ENCODE measurements around the gene VDAC1.
"Not testable (repeated sequence)": the region's sequence is repeated elsewhere in the genome, so short reads cannot be mapped to it uniquely, and the experiment has no call there.

The VDAC1 gene

DNA sequence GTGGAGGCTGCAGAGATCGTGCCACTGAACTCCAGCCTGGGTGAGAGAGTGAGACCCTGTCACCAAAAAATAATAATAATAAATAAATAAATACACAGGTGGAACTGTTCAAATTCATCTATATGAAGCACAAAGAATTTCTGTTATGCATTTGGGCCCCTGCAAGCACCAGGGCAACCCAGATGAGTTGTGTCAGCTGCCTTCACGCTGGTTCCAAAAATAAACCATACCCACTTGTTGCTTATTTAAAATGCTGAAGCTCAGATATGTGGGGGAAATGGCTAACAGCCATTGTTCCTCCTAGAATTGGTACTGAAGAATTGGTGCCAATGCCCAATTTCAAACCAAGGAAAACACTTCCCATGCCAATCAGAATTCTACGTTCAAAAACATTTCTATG lies 25.8 kb downstream of the VDAC1 start:
- no peak for DNase-seq (ENCODE audit: extremely low read depth, low read depth)
- H3K4me3 ChIP-seq (replicated peaks; ENCODE audit: low read depth, low read length) = no peak overlapping the region
- TF ChIP-seq, protein P1, sequence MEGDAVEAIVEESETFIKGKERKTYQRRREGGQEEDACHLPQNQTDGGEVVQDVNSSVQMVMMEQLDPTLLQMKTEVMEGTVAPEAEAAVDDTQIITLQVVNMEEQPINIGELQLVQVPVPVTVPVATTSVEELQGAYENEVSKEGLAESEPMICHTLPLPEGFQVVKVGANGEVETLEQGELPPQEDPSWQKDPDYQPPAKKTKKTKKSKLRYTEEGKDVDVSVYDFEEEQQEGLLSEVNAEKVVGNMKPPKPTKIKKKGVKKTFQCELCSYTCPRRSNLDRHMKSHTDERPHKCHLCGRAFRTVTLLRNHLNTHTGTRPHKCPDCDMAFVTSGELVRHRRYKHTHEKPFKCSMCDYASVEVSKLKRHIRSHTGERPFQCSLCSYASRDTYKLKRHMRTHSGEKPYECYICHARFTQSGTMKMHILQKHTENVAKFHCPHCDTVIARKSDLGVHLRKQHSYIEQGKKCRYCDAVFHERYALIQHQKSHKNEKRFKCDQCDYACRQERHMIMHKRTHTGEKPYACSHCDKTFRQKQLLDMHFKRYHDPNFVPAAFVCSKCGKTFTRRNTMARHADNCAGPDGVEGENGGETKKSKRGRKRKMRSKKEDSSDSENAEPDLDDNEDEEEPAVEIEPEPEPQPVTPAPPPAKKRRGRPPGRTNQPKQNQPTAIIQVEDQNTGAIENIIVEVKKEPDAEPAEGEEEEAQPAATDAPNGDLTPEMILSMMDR (IDR thresholded peaks at IDR 0.05; ENCODE audit: low read depth, low read length, missing control alignments) = no peak

GRCh38 chr5:133977858-133978257 lies 26.9 kb downstream of the VDAC1 start:
- no peak overlapping the region for H3K4me3 ChIP-seq (replicated peaks; ENCODE audit: low read depth, low read length)
- no peak for DNase-seq (ENCODE audit: extremely low read depth, low read depth)
- TF ChIP-seq, protein P1 (IDR thresholded peaks at IDR 0.05; ENCODE audit: low read depth, low read length, missing control alignments) = no peak

GRCh38 chr5:133977161-133977787 lies 27.5 kb downstream of the VDAC1 start:
- H3K4me3 ChIP-seq (replicated peaks; ENCODE audit: low read depth, low read length) = no peak overlapping the region
- TF ChIP-seq, protein P1 (IDR thresholded peaks at IDR 0.05; ENCODE audit: low read depth, low read length, missing control alignments) = no peak
- no peak for DNase-seq (ENCODE audit: extremely low read depth, low read depth)

GRCh38 chr5:133975546-133975945 lies 29.2 kb downstream of the VDAC1 start:
- not testable (repeated sequence) for DNase-seq (ENCODE audit: extremely low read depth, low read depth); H3K4me3 ChIP-seq (replicated peaks; ENCODE audit: low read depth, low read length)

DNA sequence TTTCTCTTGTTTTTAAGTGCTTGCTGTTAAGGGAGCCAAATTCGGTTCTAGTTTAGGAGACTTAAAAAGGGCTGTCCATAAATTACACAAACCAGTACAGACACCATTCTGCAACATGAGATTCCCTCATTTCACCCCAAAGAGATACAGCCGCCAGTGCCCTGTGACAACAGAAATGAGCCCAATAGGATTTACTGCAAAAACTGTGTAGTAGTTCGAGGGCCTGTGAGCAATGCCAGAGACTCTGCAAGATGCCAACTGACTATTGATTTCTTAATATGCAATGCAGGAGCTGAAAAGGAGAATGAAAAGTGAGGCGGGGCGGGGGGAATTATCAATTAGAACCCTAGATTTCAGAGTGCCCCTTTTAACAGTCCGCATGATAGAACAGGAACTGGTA lies 30.6 kb downstream of the VDAC1 start:
- no peak for DNase-seq (ENCODE audit: extremely low read depth, low read depth)
- TF ChIP-seq, protein P1 (IDR thresholded peaks at IDR 0.05; ENCODE audit: low read depth, low read length, missing control alignments) = no peak
- no peak overlapping the region for H3K4me3 ChIP-seq (replicated peaks; ENCODE audit: low read depth, low read length)

DNA sequence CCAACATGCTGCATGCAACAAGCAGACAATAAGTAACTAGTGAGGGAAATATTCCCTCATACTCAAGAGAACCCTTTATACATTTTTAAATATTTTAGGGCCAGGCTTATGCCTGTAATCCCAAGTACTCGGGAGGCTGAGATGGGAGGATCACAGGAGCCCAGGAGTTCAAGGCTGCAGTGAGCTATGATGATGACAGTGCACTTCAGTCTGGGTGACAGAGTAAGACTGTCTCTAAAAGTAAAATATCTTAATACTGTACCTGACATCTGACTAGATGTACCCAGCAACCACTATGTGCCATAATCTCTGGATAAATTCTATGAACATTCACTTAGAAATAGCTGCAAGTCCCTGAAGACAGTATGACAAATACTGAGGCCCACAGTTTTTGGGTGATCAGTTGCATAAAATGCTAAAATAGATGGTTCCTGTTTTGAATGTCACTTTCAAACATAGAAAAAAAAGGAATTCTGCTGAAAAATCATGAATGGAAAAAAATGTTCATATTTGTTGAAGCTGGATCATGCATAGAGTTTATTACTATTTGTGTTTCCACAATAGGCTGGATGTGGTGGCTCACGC lies 34.4 kb downstream of the VDAC1 start:
- H3K4me3 ChIP-seq (replicated peaks; ENCODE audit: low read depth, low read length) = no peak overlapping the region
- TF ChIP-seq, protein P1 (IDR thresholded peaks at IDR 0.05; ENCODE audit: low read depth, low read length, missing control alignments) = no peak
- DNase-seq (ENCODE audit: extremely low read depth, low read depth) = no peak

DNA sequence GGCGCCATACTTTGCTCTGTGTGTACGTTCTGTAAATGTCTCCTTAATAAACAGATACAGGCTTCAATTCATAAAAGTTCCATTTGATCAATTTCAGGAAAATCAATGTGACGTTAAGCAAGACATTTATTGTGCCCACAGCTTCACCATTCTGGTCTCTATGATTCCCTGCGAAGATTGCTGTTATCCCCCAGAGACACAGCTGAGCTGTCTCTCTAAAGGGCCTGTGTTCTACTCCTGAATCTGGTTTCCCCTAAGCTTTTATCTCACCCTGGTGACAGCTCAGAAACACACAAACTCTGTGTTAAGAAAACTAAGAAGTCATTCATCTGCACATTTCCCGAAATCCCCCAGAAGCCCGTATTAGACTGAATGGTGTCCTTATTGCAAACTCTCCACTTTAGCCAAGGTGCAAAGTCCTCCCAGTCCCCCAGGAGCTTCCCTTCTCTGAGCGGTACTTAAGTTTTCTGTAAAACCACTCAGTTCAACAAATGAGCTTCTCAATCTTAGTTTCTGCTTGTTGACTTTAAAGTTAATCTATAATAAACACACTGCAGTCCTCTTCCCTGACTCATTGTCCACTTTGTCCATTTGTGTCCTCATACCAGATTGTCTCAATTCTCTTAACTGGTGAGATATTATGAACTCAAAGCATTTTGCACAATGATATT lies 35.0 kb downstream of the VDAC1 start:
- no peak for DNase-seq (ENCODE audit: extremely low read depth, low read depth)
- TF ChIP-seq, protein P1 (IDR thresholded peaks at IDR 0.05; ENCODE audit: low read depth, low read length, missing control alignments) = no peak
- no peak overlapping the region for H3K4me3 ChIP-seq (replicated peaks; ENCODE audit: low read depth, low read length)
